K562 (cell line): ENCODE data around the gene C16orf86. TPM values are rescaled to one million over a fixed set of nuclear protein-coding genes. Genes with fewer than 3 reads are reported as not detected.

Experiments used
- ATAC-seq: fragments of 200-7000 bp; cut with Tn5 transposase; 3 replicates; pipeline ENCODE4 v1.9.1; 2020; ENCODE audit warnings: moderate library complexity
- BruUV-seq: library from RNA; stranded (reverse); fragments of 400-500 nt; replicated peaks from 2 replicates; lab custom pipeline; 2021; lab: Mats Ljungman, UMichigan
- CTCF ChIA-PET: fragments of 300-600 bp; formaldehyde crosslinking; extraction: SDS; loops from one replicate; lab custom pipeline; 2021; ENCODE audit warnings: low intra/inter-chr PET ratio; lab: Yijun Ruan, JAX
- POLR2A ChIA-PET: fragments of 300-600, 350-650 bp; sonication (Branson Sonifier 250); formaldehyde crosslinking; extraction: SDS; loops from one replicate; lab custom pipeline; 2021; ENCODE audit warnings: antibody characterized with exemption, inconsistent platforms; lab: Yijun Ruan, JAX
- DNase-seq, 4 experiments: peaks; one replicate each; pipeline versions ENCODE4 v3.0.0 to v3.0.0-alpha.2; 2011 to 2018; ENCODE audit warnings: low spot score in 3 of 4, mixed read lengths in 3 of 4; ENCODE audit errors: extremely low read depth in 1 of 4
- FAIRE-seq: peaks from 2 replicates; lab custom pipeline; 2011; peaks lifted over from hg19 to GRCh38; lab: Jason Lieb, UNC
- H2AFZ ChIP-seq: 2 replicates; pipeline ENCODE4 v1.6.0; 2011; ENCODE audit warnings: low read depth, low read length, control low read depth, inconsistent platforms
- H3K27ac ChIP-seq: fragments of 200-600 bp; 3 replicates; pipeline ENCODE4 v1.8.0; 2011; ENCODE audit warnings: low read depth, mild to moderate bottlenecking, control low read depth, inconsistent platforms, low read length, moderate library complexity, mixed read lengths; ENCODE audit errors: extremely low read depth
- H3K27me3 ChIP-seq, 2 experiments: fragments of 300-600 bp in 1 of 2; 2 replicates in 1 of 2; 3 replicates in 1 of 2; pipeline versions ENCODE4 v1.6.0 to v1.8.0; 2011; ENCODE audit warnings: inconsistent platforms in 2 of 2, low read length in 2 of 2, mild to moderate bottlenecking in 1 of 2, mixed read lengths in 1 of 2, moderate library complexity in 1 of 2; ENCODE audit not compliant: control insufficient read depth in 2 of 2, insufficient read depth in 2 of 2
- H3K36me3 ChIP-seq: fragments of 300-600 bp; 3 replicates; pipeline ENCODE4 v1.8.0; 2011; ENCODE audit warnings: mild to moderate bottlenecking, low read length, inconsistent platforms; ENCODE audit not compliant: control insufficient read depth, insufficient read depth
- H3K4me1 ChIP-seq, 2 experiments: fragments of 200-600 bp in 1 of 2; replicated peaks in 1 of 2; 2 replicates in 1 of 2; 3 replicates in 1 of 2; pipeline versions ENCODE4 v1.5.1 to v1.8.0; 2011; ENCODE audit warnings: inconsistent platforms in 2 of 2, low read length in 2 of 2, mild to moderate bottlenecking in 1 of 2, mixed read lengths in 1 of 2, moderate library complexity in 1 of 2; ENCODE audit not compliant: control insufficient read depth in 2 of 2, insufficient read depth in 2 of 2
- H3K4me2 ChIP-seq: 2 replicates; pipeline ENCODE4 v1.6.1; 2011; ENCODE audit warnings: low read length, control low read depth, inconsistent platforms, mixed read lengths; ENCODE audit not compliant: insufficient read depth
- H3K4me3 ChIP-seq: fragments of 200-600 bp; sonication (generic), shearing (Covaris generic); 2 replicates; pipeline ENCODE4 v1.5.1; 2016; ENCODE audit warnings: control low read depth, inconsistent platforms
- H3K79me2 ChIP-seq: fragments of 200-600 bp; 3 replicates; pipeline ENCODE4 v1.8.0; 2011; ENCODE audit warnings: low read length, inconsistent platforms; ENCODE audit not compliant: control insufficient read depth, insufficient read depth
- H3K9ac ChIP-seq, 2 experiments: 2 replicates each; pipeline versions ENCODE4 v1.6.0 to v1.6.1; 2011; ENCODE audit warnings: low read depth in 2 of 2, low read length in 2 of 2, control low read depth in 1 of 2, inconsistent platforms in 1 of 2, mild to moderate bottlenecking in 1 of 2, mixed read lengths in 1 of 2; ENCODE audit not compliant: insufficient read depth in 1 of 2
- H3K9me1 ChIP-seq: one replicate; pipeline ENCODE4 v1.6.0; 2011; ENCODE audit warnings: inconsistent platforms, mild to moderate bottlenecking, low read length, moderate library complexity; ENCODE audit not compliant: control insufficient read depth, insufficient read depth
- H3K9me3 ChIP-seq: replicated peaks from 2 replicates; pipeline ENCODE4 v1.5.1; 2011; ENCODE audit warnings: low read depth, low read length, inconsistent platforms; ENCODE audit not compliant: control insufficient read depth, insufficient read depth
- H4K20me1 ChIP-seq: replicated peaks from 2 replicates; pipeline ENCODE4 v1.6.1; 2011; ENCODE audit warnings: low read length, inconsistent platforms, mixed read lengths; ENCODE audit not compliant: control insufficient read depth, insufficient read depth
- BRD9 ChIP-seq: fragments of 450-650 bp; IDR thresholded peaks from 2 replicates; pipeline ENCODE4 v1.6.1; 2018; ENCODE audit warnings: low read depth; ENCODE audit not compliant: partially characterized antibody
- CBX3 ChIP-seq, 2 experiments: IDR thresholded peaks; 1 replicate in 1 of 2; 2 replicates in 1 of 2; pipeline ENCODE4 v1.6.1; 2012; ENCODE audit warnings: inconsistent platforms in 2 of 2, low read length in 2 of 2, borderline replicate concordance in 1 of 2, control low read depth in 1 of 2
- FOXM1 ChIP-seq, 2 experiments: fragments of 450-650 bp in 1 of 2; sonication (generic) in 1 of 2; formaldehyde crosslinking in 1 of 2; IDR thresholded peaks; 2 replicates each; pipeline versions ENCODE4 v1.6.1 to v1.9.0; 2017 to 2022; ENCODE audit warnings: low read depth in 2 of 2, mild to moderate bottlenecking in 2 of 2, missing genetic modification reagents in 1 of 2, moderate library complexity in 1 of 2
- SRSF9 ChIP-seq: fragments of 200-400 bp; formaldehyde crosslinking; IDR thresholded peaks from 2 replicates; pipeline ENCODE4 v1.6.1; 2017; ENCODE audit warnings: low read depth, low read length, borderline replicate concordance
- TCF7 ChIP-seq: sonication (generic); IDR thresholded peaks from 2 replicates; pipeline ENCODE4 v1.6.1; 2016; ENCODE audit warnings: antibody characterized with exemption, borderline replicate concordance
- whole genome bisulfite sequencing: fragments of 100-300 bp; shearing (Covaris generic); methylation state at CpG from one replicate; pipeline ENCODE4 v1.1.6; 2016; ENCODE audit warnings: low coverage, mixed read lengths; ENCODE audit not compliant: insufficient coverage; ENCODE audit errors: missing lambda C conversion rate; 5-methylcytosine and 5-hydroxymethylcytosine counted together
- in situ Hi-C: fragments of 300-500 bp; cut with MboI; formaldehyde crosslinking; loops from 4 replicates; pipeline ENCODE4 v1.15.0; 2018; ENCODE audit warnings: inconsistent platforms, mixed read lengths
- intact Hi-C: fragments of 100-400 bp; cut with micrococcal nuclease; formaldehyde crosslinking; loops from 2 replicates; pipeline ENCODE4 v1.14.2; 2022
- polyA plus RNA-seq, 8 experiments: library from polyadenylated mRNA; depleted of rRNA in 4 of 8; stranded (reverse) in 5 of 8; unstranded in 3 of 8; fragments of >200 nt; fragmentation: Nextera tagmentation in 2 of 8; fragmentation: Illumina TruSeq in 1 of 8; extraction: Ambion mirVana in 2 of 8; extraction: Trizol in 1 of 8; gene quantifications; 2 replicates each; pipeline versions ENCODE4 v1.2.1 to v1.2.3, GENCODE V29; 2011 to 2014; ENCODE audit warnings: inconsistent platforms in 1 of 8, missing spikeins in 1 of 8
- total RNA-seq, 7 experiments: library from RNA; depleted of rRNA in 6 of 7; stranded (reverse); fragments of >200 nt in 6 of 7; fragmentation: Illumina TruSeq in 2 of 7; extraction: Trizol in 2 of 7; gene quantifications; 2 replicates each; pipeline versions ENCODE4 v1.2.1 to v1.2.3, GENCODE V29; 2011 to 2021; ENCODE audit warnings: low replicate concordance in 1 of 7
- TF ChIP-seq, protein P1 (sequence below): fragments of 250-450 bp; sonication (Bioruptor Pico); IDR thresholded peaks from 2 replicates; pipeline ENCODE4 v1.4.0; 2020
- TF ChIP-seq, protein P2 (sequence below): fragments of 250-450 bp; sonication (Bioruptor Pico); IDR thresholded peaks from 2 replicates; pipeline ENCODE4 v1.5.0; 2021; ENCODE audit warnings: mild to moderate bottlenecking, moderate library complexity
- TF ChIP-seq, protein P3 (sequence below): sonication (generic); formaldehyde crosslinking; IDR thresholded peaks from 2 replicates; pipeline ENCODE4 v1.8.1; 2023; ENCODE audit warnings: mild to moderate bottlenecking, missing genetic modification reagents

The C16orf86 gene
- total and polyA plus RNA-seq, 9 of the 15 experiments (the other 6 are each of a cell fraction or from before 2014, with no cell fraction given) = 0.13 to 1.2 (median 0.27) TPM; not detected in 3

DNA sequence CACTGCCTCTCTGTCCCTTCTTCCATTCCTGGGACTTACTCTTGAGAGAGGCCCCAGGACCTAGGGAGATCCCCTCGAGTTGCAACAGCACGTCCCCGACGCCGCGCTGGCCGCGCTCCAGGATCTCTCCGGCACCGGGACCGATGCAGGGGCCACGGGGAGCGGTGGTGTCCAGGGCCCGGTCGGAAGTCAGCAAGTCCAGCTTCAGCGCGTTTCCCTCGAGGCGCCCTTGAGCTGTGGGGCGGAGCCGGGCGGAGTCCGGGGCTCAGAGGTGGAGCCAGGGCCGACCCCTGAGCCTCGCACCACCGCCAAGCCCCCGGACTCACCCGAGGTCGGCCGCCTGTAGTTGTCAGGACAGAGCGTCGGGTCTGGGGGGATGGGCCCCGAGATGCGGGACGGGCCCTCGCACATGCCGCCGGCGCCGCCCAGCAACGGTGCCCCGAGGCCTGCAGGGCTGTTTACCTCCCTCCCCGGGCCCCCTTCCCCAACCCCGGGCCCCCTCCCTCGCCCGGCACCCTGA lies 522 bp upstream of the C16orf86 start:
- Histone ChIP-seq H2AFZ (peak overlapping the region; percentile 99), H3K4me3 (peak overlapping the region; percentile 78), H3K9me1 (no peaks in the 10 kb centered on the region), H3K9me3 (no peaks in the 10 kb centered on the region), H3K27ac (peak overlapping the region; percentile 59; the same call in 1 of the 3 replicates), H3K36me3 (peaks cover 7% of the 10 kb centered on the region; the same call in 2 of the 3 replicates), H3K9ac (peak overlapping the region; percentile 63 to 95), H3K4me1 (peaks cover 14 to 53% of the 10 kb centered on the region in 2 experiments), H4K20me1 (peaks cover 2% of the 10 kb centered on the region; the same call in 1 of the 2 replicates), H3K79me2 (peaks cover 3% of the 10 kb centered on the region; the same call in 1 of the 3 replicates), H3K27me3 (no peaks in the 10 kb centered on the region), H3K4me2 (peak overlapping the region; percentile 74)
- ATAC-seq = peak; percentile 56
- FAIRE-seq = no peak
- intact Hi-C loops (loop anchor here (2.0 kb wide), 1 partner anchor 103 kb away; the partner anchor contains the start of gene CTCF), in situ Hi-C loops (loop anchor here (5.0 kb wide), 1 partner anchor 261 kb away; no protein-coding TSS in a partner anchor)
- WGBS = 1% methylated on average over 18 of the region's 46 CpGs
- POLR2A ChIA-PET = interaction anchor here (0.6 to 1.5 kb wide), 3 partner anchors 17 to 140 kb away, joined by 3 to 6 read pairs (median 3); no protein-coding TSS in a partner anchor
- CTCF ChIA-PET = interaction anchor here (0.6 kb wide), 1 partner anchor 184 kb away, joined by 6 read pairs; no protein-coding TSS in a partner anchor
- peak; percentile 61 to 80 (median 70) for DNase-seq
- BruUV-seq = no TSS peak
- TF ChIP-seq FOXM1 (IDR thresholded peaks at IDR 0.05; ENCODE audit: low read depth) = no peak
- TF ChIP-seq FOXM1 (CRISPR knock-in tag; IDR thresholded peaks at IDR 0.05; ENCODE audit: low read depth) = no peak
- no peak for TF ChIP-seq SRSF9
- TF ChIP-seq, protein P1, sequence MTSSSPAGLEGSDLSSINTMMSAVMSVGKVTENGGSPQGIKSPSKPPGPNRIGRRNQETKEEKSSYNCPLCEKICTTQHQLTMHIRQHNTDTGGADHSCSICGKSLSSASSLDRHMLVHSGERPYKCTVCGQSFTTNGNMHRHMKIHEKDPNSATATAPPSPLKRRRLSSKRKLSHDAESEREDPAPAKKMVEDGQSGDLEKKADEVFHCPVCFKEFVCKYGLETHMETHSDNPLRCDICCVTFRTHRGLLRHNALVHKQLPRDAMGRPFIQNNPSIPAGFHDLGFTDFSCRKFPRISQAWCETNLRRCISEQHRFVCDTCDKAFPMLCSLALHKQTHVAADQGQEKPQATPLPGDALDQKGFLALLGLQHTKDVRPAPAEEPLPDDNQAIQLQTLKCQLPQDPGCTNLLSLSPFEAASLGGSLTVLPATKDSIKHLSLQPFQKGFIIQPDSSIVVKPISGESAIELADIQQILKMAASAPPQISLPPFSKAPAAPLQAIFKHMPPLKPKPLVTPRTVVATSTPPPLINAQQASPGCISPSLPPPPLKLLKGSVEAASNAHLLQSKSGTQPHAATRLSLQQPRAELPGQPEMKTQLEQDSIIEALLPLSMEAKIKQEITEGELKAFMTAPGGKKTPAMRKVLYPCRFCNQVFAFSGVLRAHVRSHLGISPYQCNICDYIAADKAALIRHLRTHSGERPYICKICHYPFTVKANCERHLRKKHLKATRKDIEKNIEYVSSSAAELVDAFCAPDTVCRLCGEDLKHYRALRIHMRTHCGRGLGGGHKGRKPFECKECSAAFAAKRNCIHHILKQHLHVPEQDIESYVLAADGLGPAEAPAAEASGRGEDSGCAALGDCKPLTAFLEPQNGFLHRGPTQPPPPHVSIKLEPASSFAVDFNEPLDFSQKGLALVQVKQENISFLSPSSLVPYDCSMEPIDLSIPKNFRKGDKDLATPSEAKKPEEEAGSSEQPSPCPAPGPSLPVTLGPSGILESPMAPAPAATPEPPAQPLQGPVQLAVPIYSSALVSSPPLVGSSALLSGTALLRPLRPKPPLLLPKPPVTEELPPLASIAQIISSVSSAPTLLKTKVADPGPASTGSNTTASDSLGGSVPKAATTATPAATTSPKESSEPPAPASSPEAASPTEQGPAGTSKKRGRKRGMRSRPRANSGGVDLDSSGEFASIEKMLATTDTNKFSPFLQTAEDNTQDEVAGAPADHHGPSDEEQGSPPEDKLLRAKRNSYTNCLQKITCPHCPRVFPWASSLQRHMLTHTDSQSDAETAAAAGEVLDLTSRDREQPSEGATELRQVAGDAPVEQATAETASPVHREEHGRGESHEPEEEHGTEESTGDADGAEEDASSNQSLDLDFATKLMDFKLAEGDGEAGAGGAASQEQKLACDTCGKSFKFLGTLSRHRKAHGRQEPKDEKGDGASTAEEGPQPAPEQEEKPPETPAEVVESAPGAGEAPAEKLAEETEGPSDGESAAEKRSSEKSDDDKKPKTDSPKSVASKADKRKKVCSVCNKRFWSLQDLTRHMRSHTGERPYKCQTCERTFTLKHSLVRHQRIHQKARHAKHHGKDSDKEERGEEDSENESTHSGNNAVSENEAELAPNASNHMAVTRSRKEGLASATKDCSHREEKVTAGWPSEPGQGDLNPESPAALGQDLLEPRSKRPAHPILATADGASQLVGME (CRISPR knock-in tag) = no peak
- no peak for TF ChIP-seq BRD9
- no peak for TF ChIP-seq CBX3 (IDR thresholded peaks at IDR 0.05; ENCODE audit: borderline replicate concordance in 1 of 2, low read length in 2 of 2)
- TF ChIP-seq, protein P2, sequence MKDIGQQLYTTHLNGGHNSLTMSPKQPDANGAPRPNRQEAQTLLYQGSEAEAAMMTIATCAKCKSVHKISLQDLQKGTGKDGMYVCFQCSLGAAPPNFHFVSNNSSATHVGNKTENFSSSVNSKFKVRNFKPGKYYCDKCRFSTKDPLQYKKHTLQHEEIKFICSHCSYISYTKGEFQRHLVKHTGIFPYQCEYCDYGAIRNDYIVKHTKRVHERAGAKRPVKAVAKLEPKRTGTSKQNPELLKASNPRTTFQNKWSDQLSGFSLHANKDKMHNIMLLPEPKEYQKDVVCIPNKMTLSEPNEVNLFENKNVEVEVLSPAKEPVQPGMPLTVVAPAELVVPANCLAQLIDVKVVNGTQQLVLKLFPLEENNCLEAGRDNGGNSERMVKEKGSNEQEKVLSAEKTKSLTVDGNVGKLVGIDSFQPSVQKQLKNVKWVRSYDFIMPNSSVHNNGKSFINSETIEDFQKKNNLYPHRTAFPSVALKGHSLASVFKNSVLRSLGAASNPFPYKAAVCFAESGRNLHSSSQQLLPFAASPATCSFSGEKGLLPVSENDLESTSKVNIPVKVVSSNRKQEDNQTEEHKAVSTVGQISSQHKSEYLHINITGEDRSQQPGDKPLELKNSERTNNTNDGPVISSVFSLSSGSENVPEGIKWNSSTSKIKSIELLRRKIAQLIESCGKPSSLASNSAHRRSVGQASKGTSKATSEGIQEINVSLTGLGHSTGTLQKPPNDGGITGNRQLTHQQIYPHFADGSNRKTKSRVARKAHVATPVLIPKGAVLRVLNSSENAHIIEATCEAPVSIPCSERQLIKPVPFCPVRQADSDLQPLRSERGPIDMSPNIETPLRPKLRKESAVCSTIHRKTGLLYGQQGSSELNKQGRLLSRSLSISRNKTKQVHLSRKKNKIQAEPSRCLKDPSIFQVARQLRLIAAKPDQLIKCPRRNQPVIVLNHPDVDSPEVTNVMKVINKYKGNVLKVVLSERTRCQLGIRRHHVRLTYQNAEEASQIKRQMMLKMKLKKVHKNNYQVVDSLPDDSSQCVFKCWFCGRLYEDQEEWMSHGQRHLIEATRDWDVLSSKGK = no peak
- no peak for TF ChIP-seq TCF7
- TF ChIP-seq, protein P3, sequence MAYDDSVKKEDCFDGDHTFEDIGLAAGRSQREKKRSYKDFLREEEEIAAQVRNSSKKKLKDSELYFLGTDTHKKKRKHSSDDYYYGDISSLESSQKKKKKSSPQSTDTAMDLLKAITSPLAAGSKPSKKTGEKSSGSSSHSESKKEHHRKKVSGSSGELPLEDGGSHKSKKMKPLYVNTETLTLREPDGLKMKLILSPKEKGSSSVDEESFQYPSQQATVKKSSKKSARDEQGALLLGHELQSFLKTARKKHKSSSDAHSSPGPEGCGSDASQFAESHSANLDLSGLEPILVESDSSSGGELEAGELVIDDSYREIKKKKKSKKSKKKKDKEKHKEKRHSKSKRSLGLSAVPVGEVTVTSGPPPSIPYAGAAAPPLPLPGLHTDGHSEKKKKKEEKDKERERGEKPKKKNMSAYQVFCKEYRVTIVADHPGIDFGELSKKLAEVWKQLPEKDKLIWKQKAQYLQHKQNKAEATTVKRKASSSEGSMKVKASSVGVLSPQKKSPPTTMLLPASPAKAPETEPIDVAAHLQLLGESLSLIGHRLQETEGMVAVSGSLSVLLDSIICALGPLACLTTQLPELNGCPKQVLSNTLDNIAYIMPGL (CRISPR knock-in tag) = no peak
